SU-DHL-6 (cell line): ENCODE data around the gene TRIM33.

ENCODE experiments used
- H2AFZ ChIP-seq: fragments of 200-600 bp; sonication (generic); 2 replicates; pipeline ENCODE4 v1.6.1; 2014; ENCODE audit warnings: low read depth, mild to moderate bottlenecking, moderate library complexity, mixed read lengths, antibody characterized with exemption, low read length; ENCODE audit not compliant: severe bottlenecking
- H3F3A ChIP-seq: fragments of 200-600 bp; shearing (Covaris generic); 2 replicates; pipeline ENCODE4 v1.6.0; 2016; ENCODE audit warnings: antibody characterized with exemption, mild to moderate bottlenecking; ENCODE audit not compliant: insufficient read depth
- H3K27ac ChIP-seq: fragments of 200-600 bp; sonication (generic); 2 replicates; pipeline ENCODE4 v1.5.1; 2016; ENCODE audit warnings: low read depth, mild to moderate bottlenecking, low read length, moderate library complexity, mixed read lengths
- H3K27me3 ChIP-seq: fragments of 200-600 bp; sonication (generic), shearing (Covaris generic); 2 replicates; pipeline ENCODE4 v1.6.0; 2014; ENCODE audit warnings: mild to moderate bottlenecking, low read length
- H3K36me3 ChIP-seq: fragments of 200-600 bp; sonication (generic); 2 replicates; pipeline ENCODE4 v1.6.1; 2014; ENCODE audit warnings: mild to moderate bottlenecking, low read length, mixed read lengths
- H3K4me2 ChIP-seq: fragments of 300-600, 200-600 bp; shearing (Covaris generic), sonication (generic); 2 replicates; pipeline ENCODE4 v1.6.0; 2014; ENCODE audit warnings: low read length, low read depth, mild to moderate bottlenecking; ENCODE audit not compliant: poor library complexity, severe bottlenecking
- H3K4me3 ChIP-seq: fragments of 200-600 bp; sonication (generic); 2 replicates; pipeline ENCODE4 v1.5.1; 2014; ENCODE audit warnings: antibody characterized with exemption, low read length, mild to moderate bottlenecking, mixed read lengths; ENCODE audit not compliant: insufficient read depth, poor library complexity, severe bottlenecking
- H3K79me2 ChIP-seq: fragments of 200-600 bp; sonication (generic); 2 replicates; pipeline ENCODE4 v1.6.1; 2014; ENCODE audit warnings: mild to moderate bottlenecking, low read length, moderate library complexity; ENCODE audit not compliant: insufficient read depth
- H3K9ac ChIP-seq: fragments of 200-600 bp; sonication (generic); 2 replicates; pipeline ENCODE4 v1.7.0; 2014; ENCODE audit warnings: mild to moderate bottlenecking, low read length
- H3K9me2 ChIP-seq: fragments of 200-600 bp; sonication (generic); replicated peaks from 2 replicates; pipeline ENCODE4 v1.6.1; 2014; ENCODE audit warnings: low read length; ENCODE audit not compliant: insufficient read depth
- H3K9me3 ChIP-seq: fragments of 200-600 bp; sonication (generic); 2 replicates; pipeline ENCODE4 v1.6.1; 2014; ENCODE audit warnings: low read length, mixed read lengths; ENCODE audit not compliant: insufficient read depth
- H4K20me1 ChIP-seq: fragments of 200-600 bp; sonication (generic); 2 replicates; pipeline ENCODE4 v1.6.1; 2014; ENCODE audit warnings: low read depth, mild to moderate bottlenecking, antibody characterized with exemption, low read length, moderate library complexity, mixed read lengths
- CTCF ChIP-seq: fragments of 200-600 bp; sonication (generic); IDR thresholded peaks from one replicate; pipeline ENCODE4 v1.5.1; 2017; ENCODE audit warnings: antibody characterized with exemption, mild to moderate bottlenecking, low read length, moderate library complexity; ENCODE audit not compliant: insufficient read depth, poor library complexity, severe bottlenecking
- EZH2phosphoT487 ChIP-seq: fragments of 200-600 bp; sonication (generic), shearing (Covaris generic); conservative IDR thresholded peaks from 2 replicates; pipeline ENCODE4 v1.6.1; 2018; ENCODE audit warnings: mild to moderate bottlenecking, antibody characterized with exemption, low read length, moderate library complexity, mixed read lengths

The TRIM33 gene

GRCh38 chr1:114346480-114347029 is 164.4 kb downstream of the TRIM33 start:
- Histone ChIP-seq H2AFZ (peak overlapping the region; percentile 81), H3K36me3 (no peaks in the 10 kb centered on the region), H3K4me3 (peak overlapping the region; percentile 38), H4K20me1 (no peaks in the 10 kb centered on the region), H3K27me3 (no peaks in the 10 kb centered on the region), H3K9ac (peak overlapping the region; percentile 39; the same call in 1 of the 2 replicates), H3K9me3 (no peaks in the 10 kb centered on the region), H3K79me2 (no peaks in the 10 kb centered on the region), H3K4me2 (peak overlapping the region; percentile 47), H3K9me2 (no peaks in the 10 kb centered on the region), H3F3A (no peaks in the 10 kb centered on the region), H3K27ac (no peak overlapping the region)
- TF ChIP-seq CTCF = peak; percentile 100
- TF ChIP-seq EZH2phosphoT487 = no peak

GRCh38 chr1:114345930-114346479 is 165.0 kb downstream of the TRIM33 start:
- Histone ChIP-seq H4K20me1 (no peaks in the 10 kb centered on the region), H3K79me2 (no peaks in the 10 kb centered on the region), H3K4me2 (peak overlapping the region; percentile 47), H3K27me3 (no peaks in the 10 kb centered on the region), H3K9me3 (no peaks in the 10 kb centered on the region), H3K9ac (peak overlapping the region; percentile 39; the same call in 1 of the 2 replicates), H3K9me2 (no peaks in the 10 kb centered on the region), H3K4me3 (peak overlapping the region; percentile 38), H3F3A (no peaks in the 10 kb centered on the region), H3K27ac (no peak overlapping the region), H3K36me3 (no peaks in the 10 kb centered on the region), H2AFZ (peak overlapping the region; percentile 81)
- TF ChIP-seq CTCF (no peak), EZH2phosphoT487 (no peak)

- no peaks in the 10 kb centered on the region for H4K20me1 ChIP-seq
- H3K36me3 ChIP-seq = no peaks in the 10 kb centered on the region
- H3K79me2 ChIP-seq = no peaks in the 10 kb centered on the region
- H3K27ac ChIP-seq = no peak overlapping the region
- H3K9ac ChIP-seq = no peak overlapping the region
- H3K4me3 ChIP-seq = no peak overlapping the region
- no peaks in the 10 kb centered on the region for H3K9me2 ChIP-seq
- no peak overlapping the region for H3K4me2 ChIP-seq
- H3F3A ChIP-seq = no peaks in the 10 kb centered on the region
- no peak for TF ChIP-seq CTCF
- no peak for TF ChIP-seq EZH2phosphoT487
- no peak overlapping the region for H2AFZ ChIP-seq
- H3K9me3 ChIP-seq = no peaks in the 10 kb centered on the region
- H3K27me3 ChIP-seq = no peaks in the 10 kb centered on the region
Measured at GRCh38 chr1:114344656-114345055, 166.3 kb downstream of the TRIM33 start.
